Spleen (tissue), 11 donors: Measurements from ENCODE around the gene RASSF10. TPM values are rescaled to one million over a fixed set of nuclear protein-coding genes. Genes with fewer than 3 reads are reported as not detected.

ENCODE experiments used
- DNase-seq: peaks from one replicate; pipeline ENCODE4 v3.0.0-alpha.2; 2020
- H3K27ac ChIP-seq, 8 donors: fragments of 200-600 bp; sonication (generic) in 7 of 8; 1 replicate in 4 of 8; 2 replicates in 4 of 8; pipeline versions ENCODE4 v1.5.0 to v1.8.0; 2016 to 2021; ENCODE audit warnings: inconsistent platforms in 4 of 8, mild to moderate bottlenecking in 4 of 8, moderate library complexity in 1 of 8
- H3K27me3 ChIP-seq, 7 donors: fragments of 200-600 bp; sonication (generic) in 6 of 7; replicated peaks in 1 of 7; 1 replicate in 4 of 7; 2 replicates in 3 of 7; pipeline versions ENCODE4 v1.5.0 to v1.8.0; 2016 to 2021; ENCODE audit warnings: inconsistent platforms in 3 of 7, mild to moderate bottlenecking in 1 of 7
- H3K36me3 ChIP-seq, 6 donors: fragments of 200-600 bp; sonication (generic) in 5 of 6; 1 replicate in 4 of 6; 2 replicates in 2 of 6; pipeline versions ENCODE4 v1.5.0 to v1.8.0; 2016 to 2021; ENCODE audit warnings: inconsistent platforms in 2 of 6
- H3K4me1 ChIP-seq, 6 donors: fragments of 200-600 bp; sonication (generic) in 5 of 6; 1 replicate in 3 of 6; 2 replicates in 3 of 6; pipeline versions ENCODE4 v1.5.0 to v1.8.0; 2016 to 2021; ENCODE audit warnings: inconsistent platforms in 3 of 6
- H3K4me3 ChIP-seq, 8 donors: fragments of 200-600 bp; sonication (generic) in 7 of 8; 1 replicate in 4 of 8; 2 replicates in 4 of 8; pipeline versions ENCODE4 v1.5.0 to v1.8.0; 2016 to 2021; ENCODE audit warnings: inconsistent platforms in 4 of 8, mild to moderate bottlenecking in 4 of 8, moderate library complexity in 2 of 8
- H3K9me3 ChIP-seq, 8 donors: fragments of 200-600 bp; sonication (generic) in 7 of 8; 1 replicate in 4 of 8; 2 replicates in 4 of 8; pipeline versions ENCODE4 v1.5.0 to v1.8.0; 2016 to 2021; ENCODE audit warnings: inconsistent platforms in 4 of 8
- POLR2A ChIP-seq, 3 donors: fragments of 450-650 bp; IDR thresholded peaks; one replicate each; pipeline ENCODE4 v1.5.1; 2017; ENCODE audit warnings: antibody characterized with exemption in 3 of 3, mild to moderate bottlenecking in 1 of 3
- POLR2AphosphoS5 ChIP-seq, 3 donors: sonication (generic); formaldehyde crosslinking; IDR thresholded peaks; one replicate each; pipeline ENCODE4 v1.5.1; 2017; ENCODE audit warnings: antibody characterized with exemption in 3 of 3
- WGBS, 5 donors: extraction: QIAGEN DNeasy Blood & Tissue Kit in 3 of 5; methylation state at CpG; one replicate each; pipeline versions ENCODE4 v1.1.5 to v1.1.7; 2013 to 2018; 5-methylcytosine and 5-hydroxymethylcytosine counted together
- intact Hi-C: fragments of 100-400 bp; cut with DNase I; formaldehyde crosslinking; loops from one replicate; pipeline ENCODE4 v1.15.0; 2023; ENCODE audit warnings: low total_unique reads
- polyA plus RNA-seq, 3 donors: library from polyadenylated mRNA; stranded (reverse); fragments of 200-250 nt; gene quantifications; one replicate each; pipeline ENCODE4 v1.2.1, GENCODE V29; 2013
- total RNA-seq, 7 donors: library from RNA; depleted of rRNA in 3 of 7; stranded (reverse); fragments of >200 nt in 3 of 7; fragmentation: NEBNext Ultra II Directional in 4 of 7; extraction: Animal tissue kit (Norgen Biotek cat#: 25700) in 4 of 7; gene quantifications; one replicate each; pipeline versions ENCODE4 v1.1.0 to v1.2.1, GENCODE V29; 2016 to 2021
- TF ChIP-seq, protein P1 (sequence below), 11 experiments: fragments of 200-600 bp in 7 of 11; fragments of 450-650 bp in 4 of 11; sonication (generic) in 4 of 11; IDR thresholded peaks in 8 of 11; conservative IDR thresholded peaks in 3 of 11; 1 replicate in 7 of 11; 2 replicates in 4 of 11; pipeline versions ENCODE4 v1.4.0 to v1.8.0; 2016 to 2021; ENCODE audit warnings: antibody characterized with exemption in 11 of 11, inconsistent platforms in 4 of 11, mild to moderate bottlenecking in 1 of 11
- donor health status: healthy with polysubstance abuse.
- donor health status: DM: no; HTN: no; CAD: no; lungs with moderate emphysema.
- donor health status: DM: no; HTN: no; CAD: no.
- donor health status: Bipolar disorder and iron deficiency.
- donor health status: healthy.
- donor health status: DM: no; HTN: no; CAD: no.
- donor health status: DM: yes; HTN: yes; CAD: no.

RASSF10 gene
- total and polyA plus RNA-seq, 10 donors: not detected

DNA sequence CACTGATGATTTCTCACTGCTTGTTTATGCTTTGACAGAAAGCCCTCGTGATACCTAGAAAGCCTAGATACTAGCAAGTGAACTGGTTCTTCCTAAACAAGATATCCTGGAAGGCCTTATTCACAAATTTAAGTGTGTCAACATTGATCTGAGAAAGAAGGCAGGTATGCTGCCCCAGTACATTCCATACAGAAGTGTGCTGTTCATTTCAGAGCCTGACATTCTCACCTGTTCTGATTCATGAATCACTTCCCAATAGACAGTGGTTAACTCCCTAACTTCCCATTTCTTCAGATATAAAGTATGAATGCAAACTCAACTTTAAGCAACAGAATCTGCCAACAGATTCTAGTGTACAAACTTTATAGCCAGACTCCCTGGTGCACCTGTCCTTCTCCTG lies 15.5 kb upstream of the RASSF10 start:
- 60 to 90% (median 79%) methylated on average over 1 of the region's 1 CpG for WGBS, 5 donors
- intact Hi-C loops: no loop called here
- TF ChIP-seq POLR2A (IDR thresholded peaks at IDR 0.05): no peak
- no peak for TF ChIP-seq POLR2AphosphoS5 (IDR thresholded peaks at IDR 0.05)
- TF ChIP-seq, protein P1, sequence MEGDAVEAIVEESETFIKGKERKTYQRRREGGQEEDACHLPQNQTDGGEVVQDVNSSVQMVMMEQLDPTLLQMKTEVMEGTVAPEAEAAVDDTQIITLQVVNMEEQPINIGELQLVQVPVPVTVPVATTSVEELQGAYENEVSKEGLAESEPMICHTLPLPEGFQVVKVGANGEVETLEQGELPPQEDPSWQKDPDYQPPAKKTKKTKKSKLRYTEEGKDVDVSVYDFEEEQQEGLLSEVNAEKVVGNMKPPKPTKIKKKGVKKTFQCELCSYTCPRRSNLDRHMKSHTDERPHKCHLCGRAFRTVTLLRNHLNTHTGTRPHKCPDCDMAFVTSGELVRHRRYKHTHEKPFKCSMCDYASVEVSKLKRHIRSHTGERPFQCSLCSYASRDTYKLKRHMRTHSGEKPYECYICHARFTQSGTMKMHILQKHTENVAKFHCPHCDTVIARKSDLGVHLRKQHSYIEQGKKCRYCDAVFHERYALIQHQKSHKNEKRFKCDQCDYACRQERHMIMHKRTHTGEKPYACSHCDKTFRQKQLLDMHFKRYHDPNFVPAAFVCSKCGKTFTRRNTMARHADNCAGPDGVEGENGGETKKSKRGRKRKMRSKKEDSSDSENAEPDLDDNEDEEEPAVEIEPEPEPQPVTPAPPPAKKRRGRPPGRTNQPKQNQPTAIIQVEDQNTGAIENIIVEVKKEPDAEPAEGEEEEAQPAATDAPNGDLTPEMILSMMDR (IDR thresholded peaks at IDR 0.05 in 8 of 11, conservative IDR thresholded peaks at IDR 0.05 in 3 of 11): no peak
- Histone ChIP-seq H3K27me3 (no peaks in the 10 kb centered on the region), H3K27ac (no peak overlapping the region), H3K9me3 (peaks cover 0 to 6% (median 0%) of the 10 kb centered on the region in 8 donors), H3K4me3 (no peak overlapping the region), H3K4me1 (no peaks in the 10 kb centered on the region), H3K36me3 (no peaks in the 10 kb centered on the region)
- DNase-seq: no peak

- Histone ChIP-seq H3K27me3 (peaks cover 0 to 3% (median 0%) of the 10 kb centered on the region in 7 donors), H3K9me3 (peaks cover 0 to 6% (median 0%) of the 10 kb centered on the region in 8 donors), H3K4me1 (no peaks in the 10 kb centered on the region), H3K36me3 (no peaks in the 10 kb centered on the region), H3K4me3 (no peak overlapping the region), H3K27ac (no peak overlapping the region)
- TF ChIP-seq, protein P1 (IDR thresholded peaks at IDR 0.05 in 8 of 11, conservative IDR thresholded peaks at IDR 0.05 in 3 of 11): no peak
- TF ChIP-seq POLR2AphosphoS5 (IDR thresholded peaks at IDR 0.05): no peak
- no peak for TF ChIP-seq POLR2A (IDR thresholded peaks at IDR 0.05)
- intact Hi-C loops: no loop called here
- WGBS, 5 donors: 74 to 86% (median 77%) methylated on average over 2 of the region's 2 CpGs
- no peak for DNase-seq
Observed at GRCh38 chr11:12994476-12994875, 14.6 kb upstream of the RASSF10 start.

GRCh38 chr11:12995188-12995587 lies 13.9 kb upstream of the RASSF10 start:
- Histone ChIP-seq H3K27me3 (peaks cover 0 to 4% (median 0%) of the 10 kb centered on the region in 7 donors), H3K4me3 (no peak overlapping the region), H3K4me1 (no peaks in the 10 kb centered on the region), H3K9me3 (peaks cover 0 to 6% (median 0%) of the 10 kb centered on the region in 8 donors), H3K27ac (no peak overlapping the region), H3K36me3 (no peaks in the 10 kb centered on the region)
- TF ChIP-seq, protein P1 (IDR thresholded peaks at IDR 0.05 in 8 of 11, conservative IDR thresholded peaks at IDR 0.05 in 3 of 11): no peak
- TF ChIP-seq POLR2A (IDR thresholded peaks at IDR 0.05): no peak
- TF ChIP-seq POLR2AphosphoS5 (IDR thresholded peaks at IDR 0.05): no peak
- intact Hi-C loops: no loop called here
- DNase-seq: no peak

DNA sequence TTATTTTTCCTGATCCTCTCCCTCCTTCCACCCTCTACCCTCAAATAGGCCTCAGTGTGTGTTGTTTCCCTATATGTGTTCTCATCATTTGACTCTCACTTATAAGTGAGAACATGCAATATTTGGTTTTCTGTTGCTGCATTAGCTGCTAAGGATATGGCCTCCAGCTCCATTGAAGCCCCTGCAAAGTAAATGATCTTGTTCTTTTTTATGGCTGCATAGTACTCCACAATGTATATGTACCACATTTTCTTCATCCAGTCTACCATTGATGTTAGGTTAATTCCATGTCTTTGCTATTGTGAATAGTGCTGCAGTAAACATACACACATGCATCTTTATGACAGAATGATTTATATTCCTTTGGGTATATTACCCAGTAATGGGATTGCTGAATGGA lies 13.3 kb upstream of the RASSF10 start:
- no peak overlapping the region for H3K4me3 ChIP-seq
- no peaks in the 10 kb centered on the region for H3K36me3 ChIP-seq
- H3K9me3 ChIP-seq: peaks cover 0 to 6% (median 0%) of the 10 kb centered on the region in 8 donors
- H3K4me1 ChIP-seq: no peaks in the 10 kb centered on the region
- TF ChIP-seq POLR2A (IDR thresholded peaks at IDR 0.05): no peak
- no peak for TF ChIP-seq POLR2AphosphoS5 (IDR thresholded peaks at IDR 0.05)
- DNase-seq: no peak
- intact Hi-C loops: no loop called here
- no peak overlapping the region for H3K27ac ChIP-seq
- peaks cover 0 to 4% (median 0%) of the 10 kb centered on the region in 7 donors for H3K27me3 ChIP-seq

DNA sequence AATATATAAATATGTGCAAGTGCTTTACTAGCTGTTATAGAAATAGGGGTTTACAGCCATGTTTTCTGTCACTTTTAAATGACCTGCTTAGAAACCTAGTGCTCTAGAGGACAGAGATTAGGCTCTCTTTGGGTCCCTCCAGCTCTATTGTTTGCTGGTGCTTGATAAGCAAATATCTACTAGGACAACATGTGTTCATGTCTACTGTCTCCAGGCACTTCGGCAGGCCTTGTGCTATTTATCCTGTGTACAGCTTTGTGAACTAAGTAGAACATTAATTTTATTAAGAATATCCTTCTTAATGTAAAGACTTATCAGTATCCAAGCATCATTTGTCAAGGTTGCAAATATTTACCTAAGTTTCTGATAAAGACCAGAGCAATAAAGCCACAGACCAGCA lies 11.9 kb upstream of the RASSF10 start:
- H3K27ac ChIP-seq: no peak overlapping the region
- no peak for TF ChIP-seq POLR2AphosphoS5 (IDR thresholded peaks at IDR 0.05)
- TF ChIP-seq, protein P1 (IDR thresholded peaks at IDR 0.05 in 8 of 11, conservative IDR thresholded peaks at IDR 0.05 in 3 of 11): no peak
- TF ChIP-seq POLR2A (IDR thresholded peaks at IDR 0.05): no peak
- no peaks in the 10 kb centered on the region for H3K4me1 ChIP-seq
- H3K27me3 ChIP-seq: peaks cover 0 to 6% (median 0%) of the 10 kb centered on the region in 7 donors
- no peaks in the 10 kb centered on the region for H3K36me3 ChIP-seq
- H3K9me3 ChIP-seq: peaks cover 0 to 6% (median 0%) of the 10 kb centered on the region in 8 donors
- H3K4me3 ChIP-seq: no peak overlapping the region
- intact Hi-C loops: no loop called here
- 89 to 94% (median 89%) methylated on average over 1 of the region's 1 CpG for WGBS, 5 donors
- DNase-seq: no peak
